GM21360 (cell line): ENCODE measurements around the gene TBC1D22A.
"Not testable (repeated sequence)": the region's sequence is repeated elsewhere in the genome, so short reads cannot be mapped to it uniquely, and the experiment has no call there.

Source experiments
- ATAC-seq: cut with Tn5 transposase; IDR thresholded peaks from one replicate; pipeline ENCODE4 v1.9.1; 2021; ENCODE audit warnings: mild to moderate bottlenecking, moderate library complexity; ENCODE audit not compliant: unreplicated experiment

TBC1D22A gene

DNA sequence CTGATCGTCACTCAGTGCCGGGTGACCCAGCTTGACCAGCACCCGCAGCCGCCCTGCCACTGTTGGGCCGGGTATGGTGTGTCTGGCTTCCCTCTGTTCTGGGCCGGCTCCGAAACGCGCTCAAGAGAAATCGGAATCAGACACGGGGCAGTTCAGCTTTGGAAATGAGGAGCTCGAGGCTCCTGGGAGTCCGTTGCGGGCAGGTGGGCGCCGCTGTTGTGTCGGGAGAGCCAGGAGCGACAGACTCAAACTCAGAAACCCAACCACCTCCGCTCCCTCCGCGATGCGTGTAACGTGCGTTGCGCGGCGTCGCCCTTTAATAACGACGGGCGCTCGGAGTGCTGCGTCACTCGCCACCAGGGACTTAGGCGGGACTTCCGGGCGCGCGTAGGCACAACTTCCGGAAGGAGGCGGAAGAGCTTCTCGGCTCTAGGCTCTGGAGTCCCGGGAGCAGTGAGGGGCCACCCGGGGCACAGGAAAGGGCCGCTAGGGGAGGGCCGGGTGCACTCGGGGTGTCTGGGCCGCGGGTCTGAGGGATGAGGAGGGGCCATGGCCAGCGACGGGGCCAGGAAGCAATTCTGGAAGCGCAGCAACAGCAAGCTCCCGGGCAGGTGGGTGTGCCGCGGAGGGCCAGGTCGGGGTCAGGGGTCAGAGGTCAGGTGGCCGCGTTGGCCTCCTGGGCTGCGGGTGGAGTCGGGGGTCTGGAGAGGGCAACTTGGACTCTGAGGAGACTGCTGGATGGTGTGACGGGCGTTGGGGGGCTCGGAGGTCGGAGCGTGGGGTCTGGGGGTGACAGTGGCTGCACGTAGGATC is at the start of gene TBC1D22A:
TBC1D22A (plus strand) TSS at position 413 of the 813 bp plus-strand sequence; CDS start at position 550, 137 bp downstream.
- peak; percentile 65 for ATAC-seq

DNA sequence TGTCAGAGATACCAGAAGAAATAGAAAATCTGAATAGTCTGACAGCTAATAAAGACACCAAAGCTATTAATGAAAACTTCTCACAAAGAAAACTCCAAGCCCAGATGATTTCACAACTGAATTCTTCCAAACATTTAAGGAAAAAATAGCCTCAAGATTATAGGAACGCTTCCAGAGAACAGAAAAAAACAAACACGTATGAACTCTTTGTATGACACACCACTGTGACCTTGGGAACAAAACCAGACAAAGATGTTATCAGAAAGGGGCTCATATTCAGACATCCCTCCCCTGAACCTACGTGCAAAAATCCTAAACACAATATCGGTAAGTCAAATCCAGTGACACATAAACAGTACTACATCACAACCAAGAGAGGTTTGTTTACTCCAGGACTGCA is 47.9 kb upstream of the TBC1D22A start:
- no peak for ATAC-seq

DNA sequence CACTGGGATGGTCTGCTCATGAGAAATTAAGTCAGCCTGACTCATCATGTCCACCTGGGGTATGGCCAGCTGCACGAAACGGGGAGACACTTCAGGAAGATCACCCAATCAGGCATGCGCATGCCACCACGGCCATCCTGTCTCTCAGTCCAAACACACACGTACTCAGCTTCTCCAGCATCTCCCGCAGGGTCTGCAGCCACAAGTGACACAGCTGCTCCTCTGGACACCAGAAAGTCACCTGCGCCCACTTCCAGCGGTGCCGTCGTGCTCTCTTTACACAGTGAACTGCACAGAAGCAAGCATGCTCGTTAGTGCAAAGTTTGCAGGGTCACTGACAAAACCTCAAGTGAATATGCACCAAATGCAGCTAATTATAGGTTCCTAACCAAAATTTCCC is 42.5 kb upstream of the TBC1D22A start:
- no peak for ATAC-seq

- no peak for ATAC-seq
Observed at GRCh38 chr22:46721501-46722085, 40.9 kb upstream of the TBC1D22A start.

- no peak for ATAC-seq
Observed at GRCh38 chr22:46723882-46724281, 38.6 kb upstream of the TBC1D22A start.

DNA sequence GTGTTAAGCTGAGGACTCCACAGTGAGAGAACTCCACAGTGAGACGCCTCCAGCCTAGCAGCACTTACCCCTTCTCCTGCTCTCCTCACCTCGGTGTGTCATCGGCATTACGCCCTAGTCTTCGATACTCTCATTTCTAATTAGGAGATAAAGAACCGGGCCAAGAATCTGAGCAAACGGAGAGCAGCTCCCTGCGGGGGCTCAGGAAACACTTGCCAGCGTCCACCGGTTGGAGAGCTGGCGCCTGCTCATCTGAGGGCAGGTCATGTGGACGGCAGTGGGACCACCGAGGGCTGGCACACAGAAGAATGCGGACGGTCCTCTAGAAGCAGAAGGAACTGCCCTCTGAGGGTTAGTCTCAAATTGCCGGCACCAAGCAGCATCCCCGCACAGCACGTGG is 37.4 kb upstream of the TBC1D22A start:
- ATAC-seq = no peak

- no peak for ATAC-seq
Observed at GRCh38 chr22:46726066-46726985, 36.1 kb upstream of the TBC1D22A start.

DNA sequence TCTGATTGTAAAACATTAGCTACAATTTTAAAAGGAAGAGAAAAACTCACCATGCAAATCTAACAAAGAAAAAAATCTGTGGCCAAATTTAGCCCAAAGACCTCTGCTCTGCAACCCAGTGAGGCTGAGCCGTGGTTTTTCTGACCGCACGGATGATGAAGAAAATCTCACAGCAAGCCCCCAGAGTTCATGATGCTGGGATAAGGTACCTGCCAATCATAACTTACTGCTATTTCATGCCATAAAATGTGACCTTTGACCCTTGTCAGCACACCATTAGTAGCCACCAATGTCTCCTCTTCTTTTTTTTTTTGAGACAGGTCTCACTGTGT is 35.5 kb upstream of the TBC1D22A start:
- no peak for ATAC-seq

GRCh38 chr22:46727813-46728364 is 34.6 kb upstream of the TBC1D22A start:
- ATAC-seq = no peak

- ATAC-seq = no peak
Observed at GRCh38 chr22:46728470-46728869, 34.0 kb upstream of the TBC1D22A start.

GRCh38 chr22:46730568-46731245 is 31.7 kb upstream of the TBC1D22A start:
- no peak for ATAC-seq

GRCh38 chr22:46731246-46732040 is 31.0 kb upstream of the TBC1D22A start:
- ATAC-seq = no peak

DNA sequence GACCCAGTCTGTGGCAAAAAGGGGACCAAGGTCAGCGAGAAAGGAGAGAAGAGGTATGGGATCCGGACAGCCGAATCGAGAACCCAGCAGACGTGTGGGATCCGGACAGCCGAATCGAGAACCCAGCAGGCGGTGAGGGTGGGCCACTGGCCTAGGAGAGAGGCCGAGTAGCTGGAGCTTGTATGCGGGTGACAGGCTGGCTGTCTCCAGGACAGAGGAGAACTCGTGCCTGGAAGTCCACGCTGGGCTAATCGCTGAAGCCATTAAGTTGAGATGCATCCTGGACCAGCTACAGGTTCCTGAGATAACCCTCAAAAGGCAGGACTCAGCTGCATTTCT is 30.4 kb upstream of the TBC1D22A start:
- no peak for ATAC-seq

GRCh38 chr22:46732513-46732912 is 29.9 kb upstream of the TBC1D22A start:
- no peak for ATAC-seq

GRCh38 chr22:46734213-46734722 is 28.2 kb upstream of the TBC1D22A start:
- not testable (repeated sequence) for ATAC-seq

- ATAC-seq = no peak
Observed at GRCh38 chr22:46734830-46735453, 27.5 kb upstream of the TBC1D22A start.

DNA sequence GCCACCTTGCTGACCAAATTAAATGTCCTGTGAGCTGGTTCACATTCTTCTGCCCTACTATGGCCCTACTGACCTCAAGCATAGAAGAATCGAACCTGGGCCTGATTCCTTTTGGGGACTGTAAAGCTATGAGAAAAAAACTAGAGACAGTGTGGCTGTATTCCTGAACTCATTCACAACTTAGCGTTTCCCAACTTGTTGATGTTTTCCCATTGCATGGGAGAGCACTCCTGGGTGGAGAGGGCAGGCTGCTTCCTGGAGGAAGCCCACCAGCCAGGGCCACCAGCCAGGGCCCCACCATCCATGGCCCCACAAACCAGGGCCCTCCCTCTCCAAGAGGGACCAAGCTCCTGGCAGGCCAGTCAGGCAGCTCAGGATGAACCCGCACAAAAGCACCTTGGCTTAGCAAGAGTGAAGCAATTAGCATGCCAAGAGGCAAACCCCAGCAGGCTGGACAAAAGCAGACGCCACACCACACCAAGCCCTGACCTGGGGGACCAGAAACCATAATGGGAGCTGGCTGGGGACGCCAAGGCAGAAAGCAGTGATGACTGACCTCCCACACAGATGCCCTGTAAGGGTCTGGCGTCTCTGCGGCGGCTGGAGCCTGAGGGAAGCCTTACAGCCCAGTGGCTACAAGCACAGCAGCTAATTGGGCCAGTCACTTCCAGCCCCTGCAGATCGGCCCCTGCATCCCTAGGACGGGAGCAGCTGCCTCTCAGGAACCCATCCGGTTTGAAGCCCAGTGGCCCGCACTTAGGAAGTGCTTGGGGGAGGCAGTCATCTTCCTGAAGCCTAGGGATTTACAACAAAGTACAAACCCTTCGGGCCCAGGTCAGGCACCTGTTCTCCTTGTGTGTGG is 26.5 kb upstream of the TBC1D22A start:
- ATAC-seq = no peak

- ATAC-seq = no peak
Observed at GRCh38 chr22:46736705-46737104, 25.7 kb upstream of the TBC1D22A start.
